Stimulated activated CD4-positive, alpha-beta T cell treated with anti-CD3 and anti-CD28 coated beads, Interleukin-15, amount 100 ng/mL, for 1 hour (primary cell): Measurements from ENCODE around the gene HDAC3.
"Not testable (repeated sequence)": the region's sequence is repeated elsewhere in the genome, so short reads cannot be mapped to it uniquely, and the experiment has no call there.

ENCODE experiments used
- DNase-seq, 2 donors: peaks; one replicate each; pipeline ENCODE4 v3.0.0-alpha.2; 2020; ENCODE audit warnings: low read depth in 1 of 2, low spot score in 1 of 2

Gene HDAC3

GRCh38 chr5:141636106-141636412 lies 590 bp downstream of the HDAC3 start:
- DNase-seq, result no peak

GRCh38 chr5:141635646-141636045 lies 1.0 kb downstream of the HDAC3 start:
- no peak for DNase-seq

GRCh38 chr5:141634720-141635119 lies 1.9 kb downstream of the HDAC3 start:
- DNase-seq, result no peak

GRCh38 chr5:141633871-141634561 lies 2.6 kb downstream of the HDAC3 start:
- DNase-seq, result no peak

GRCh38 chr5:141632650-141633049 lies 4.0 kb downstream of the HDAC3 start:
- DNase-seq, result no peak

GRCh38 chr5:141630570-141631140 lies 6.0 kb downstream of the HDAC3 start:
- DNase-seq, result no peak

GRCh38 chr5:141628175-141628788 lies 8.4 kb downstream of the HDAC3 start:
- no peak for DNase-seq

GRCh38 chr5:141623611-141624010 lies 13.0 kb downstream of the HDAC3 start:
- DNase-seq, result no peak

GRCh38 chr5:141623186-141623585 lies 13.5 kb downstream of the HDAC3 start:
- DNase-seq, result no peak

GRCh38 chr5:141618804-141619554 lies 17.7 kb downstream of the HDAC3 start, which contains the start of gene DIAPH1:
DIAPH1 (minus strand) TSS chr5:141619000; CDS start chr5:141618914, 86 bp downstream.
- peak; percentile 98 to 99 for DNase-seq

- DNase-seq, result peak in 1 of 2 donors; percentile 42
Observed at GRCh38 chr5:141618030-141618803, 18.4 kb downstream of the HDAC3 start.

- DNase-seq, result no peak
Observed at GRCh38 chr5:141617682-141618029, 19.0 kb downstream of the HDAC3 start.

GRCh38 chr5:141617128-141617527 lies 19.5 kb downstream of the HDAC3 start:
- no peak for DNase-seq

- no peak for DNase-seq
Observed at GRCh38 chr5:141615991-141616720, 20.5 kb downstream of the HDAC3 start.

GRCh38 chr5:141613344-141613743 lies 23.3 kb downstream of the HDAC3 start:
- DNase-seq, result no peak

GRCh38 chr5:141611289-141611688 lies 25.4 kb downstream of the HDAC3 start:
- no peak for DNase-seq

- DNase-seq, result not testable (repeated sequence)
Observed at GRCh38 chr5:141609921-141610320, 26.7 kb downstream of the HDAC3 start.

- no peak for DNase-seq
Observed at GRCh38 chr5:141609044-141609443, 27.6 kb downstream of the HDAC3 start.

- DNase-seq, result no peak
Observed at GRCh38 chr5:141608557-141608956, 28.1 kb downstream of the HDAC3 start.

GRCh38 chr5:141608046-141608445 lies 28.6 kb downstream of the HDAC3 start:
- DNase-seq, result no peak
